Stimulated activated CD8-positive, alpha-beta memory T cell treated with anti-CD3 and anti-CD28 coated beads, Interleukin-12 subunit alpha, Interleukin-12 subunit beta, amount 100 ng/mL, for 1 hour (primary cell): Measurements from ENCODE around the gene PPP2R3B.
A peak's percentile ranks its signal among the peaks of the same experiment; 100 is the strongest.
"Not testable (repeated sequence)": the region's sequence is repeated elsewhere in the genome, so short reads cannot be mapped to it uniquely, and the experiment has no call there.

Experiments
- DNase-seq: peaks from one replicate; pipeline ENCODE4 v3.0.0-alpha.2; 2020; ENCODE audit warnings: low read depth

The PPP2R3B gene

DNA sequence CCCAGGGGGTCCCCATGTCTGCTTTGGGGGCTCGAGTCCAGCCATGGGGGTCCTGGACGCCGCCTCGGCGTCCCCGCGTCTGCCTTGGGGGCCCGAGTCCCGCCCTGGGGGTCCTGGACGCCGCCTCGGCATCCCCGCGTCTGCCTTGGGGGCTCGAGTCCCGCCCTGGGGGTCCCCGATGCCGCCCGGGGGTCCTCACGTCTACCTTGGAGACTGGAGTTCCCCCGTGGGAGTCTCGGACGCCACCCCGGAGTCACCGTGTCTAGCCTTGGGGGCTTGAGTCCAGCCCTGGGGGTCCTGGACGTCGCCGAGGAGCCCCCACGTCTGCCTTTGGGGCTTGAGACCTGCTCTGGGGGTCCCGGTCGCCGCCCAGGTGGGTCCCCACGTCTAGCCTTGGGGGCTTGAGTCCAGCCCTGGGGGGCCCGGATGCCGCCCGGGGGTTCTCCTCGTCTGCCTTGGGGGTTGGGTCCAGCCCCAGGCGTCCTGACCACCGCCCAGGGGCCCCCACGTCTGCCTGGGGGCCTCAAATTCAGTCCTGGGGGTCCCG, 67.1 kb downstream of the PPP2R3B start:
- DNase-seq, result no peak

DNA sequence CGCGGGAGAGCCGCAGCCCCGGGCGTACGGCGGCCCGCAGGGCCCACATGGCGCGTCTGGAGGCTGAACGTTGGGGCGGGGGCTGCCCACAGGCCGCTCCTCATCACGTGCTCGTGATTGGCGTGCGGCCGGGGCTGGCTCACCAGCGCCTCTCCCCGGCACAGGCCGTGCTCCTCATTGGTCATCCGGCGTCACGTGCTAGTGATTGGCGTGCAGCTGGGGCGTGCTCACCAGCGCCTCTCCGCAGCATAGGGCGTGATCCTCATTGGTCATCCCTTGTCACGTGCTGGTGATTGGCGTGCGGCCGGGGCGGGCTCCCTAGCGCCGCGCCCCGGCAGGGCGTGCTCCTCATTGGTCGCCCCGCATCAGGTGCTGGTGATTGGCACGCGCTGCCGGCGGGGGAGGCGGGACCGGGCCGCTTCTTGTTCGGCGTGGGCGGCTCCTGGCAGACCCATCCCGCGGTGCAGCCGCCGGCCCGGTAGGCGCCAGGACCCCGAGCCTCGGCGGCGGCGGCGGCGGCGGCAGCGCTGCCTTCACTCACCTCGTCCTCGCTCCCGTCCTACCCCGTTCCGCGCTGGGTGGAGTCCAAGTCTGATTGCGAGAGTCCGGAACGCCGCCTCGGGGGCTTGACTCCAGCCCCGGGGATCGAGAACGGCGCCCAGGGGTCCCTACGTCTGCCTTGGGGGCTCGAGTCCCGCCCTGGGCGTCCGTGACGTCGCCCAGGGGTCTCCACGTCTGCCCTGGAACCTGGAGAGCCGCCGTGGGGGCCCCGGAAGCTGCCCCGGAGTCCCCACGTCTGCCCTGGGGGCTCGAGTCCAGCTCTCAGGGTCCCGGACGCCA, 67.7 kb downstream of the PPP2R3B start, which contains the start of gene GTPBP6:
TSS of gene GTPBP6 (minus strand) at position 58 of the 840 bp plus-strand sequence. CDS start at position 49, 9 bp downstream.
- peak; percentile 97 for DNase-seq

DNA sequence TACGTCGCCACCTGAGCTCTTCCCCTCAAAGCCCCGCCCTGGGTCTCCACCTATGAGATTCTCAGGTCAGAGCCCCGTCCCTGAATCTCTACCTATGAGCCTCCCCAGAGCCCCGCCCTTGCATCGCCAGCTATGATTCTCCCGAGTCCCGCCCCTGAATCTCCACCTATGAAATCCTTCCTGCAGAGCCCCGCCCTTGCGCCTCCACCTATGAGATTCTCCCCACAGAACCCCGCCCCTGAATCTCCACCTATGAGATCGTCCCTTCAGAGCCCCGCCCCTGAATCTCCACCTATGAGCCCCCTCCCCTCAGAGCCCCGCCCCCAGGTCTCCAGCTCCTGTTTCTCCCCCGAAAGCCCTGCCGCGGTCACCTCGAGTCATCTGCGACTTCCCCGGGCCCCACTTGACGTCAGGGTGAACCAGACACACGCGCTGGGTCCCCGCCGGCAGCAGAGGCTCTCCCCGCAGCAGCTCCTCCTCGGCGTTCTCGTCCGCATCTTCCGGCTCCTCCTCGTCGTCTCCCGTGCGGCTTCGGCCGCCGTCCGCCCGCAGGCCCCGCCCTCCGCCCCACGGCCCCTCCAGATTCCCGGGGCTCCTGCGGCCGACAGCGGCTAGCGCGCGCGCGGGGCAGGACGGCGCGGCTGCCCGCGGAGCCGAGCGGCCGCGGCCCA, 68.5 kb downstream of the PPP2R3B start:
- DNase-seq, result peak; percentile 95

DNA sequence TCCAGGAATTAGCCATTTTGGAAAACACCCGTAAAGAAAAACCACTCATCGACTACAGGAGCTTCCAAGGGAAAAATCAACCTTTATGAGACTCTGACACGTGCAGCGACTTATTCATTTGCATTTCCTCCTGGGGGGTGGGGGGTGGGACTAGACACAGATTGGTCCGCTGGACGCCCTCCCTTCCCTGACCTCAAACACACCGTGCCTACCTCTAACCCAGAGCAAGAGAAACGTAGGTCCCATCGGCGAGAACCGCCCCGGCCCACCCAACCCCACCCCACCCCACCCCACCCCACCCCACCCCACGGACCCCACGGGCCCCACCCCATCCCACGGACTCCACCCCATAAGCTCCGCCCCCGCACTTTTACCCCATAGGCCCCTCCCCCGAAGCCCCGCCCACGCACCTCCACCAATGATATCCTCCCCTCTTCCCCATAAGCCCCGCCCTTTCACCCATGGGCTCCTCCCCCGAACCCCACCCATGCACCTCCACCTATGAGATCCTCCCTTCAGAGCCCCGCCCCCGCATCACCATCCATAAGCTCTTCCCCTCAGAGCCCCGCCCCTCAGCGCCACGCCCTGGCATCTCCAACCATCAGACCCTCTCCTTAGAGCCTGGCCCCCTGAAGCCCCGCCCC, 69.2 kb downstream of the PPP2R3B start:
- DNase-seq, result no peak

GRCh38 chrX:316351-317325, 70.1 kb downstream of the PPP2R3B start:
- no peak for DNase-seq

GRCh38 chrX:314781-315595, 71.7 kb downstream of the PPP2R3B start:
- DNase-seq, result no peak

DNA sequence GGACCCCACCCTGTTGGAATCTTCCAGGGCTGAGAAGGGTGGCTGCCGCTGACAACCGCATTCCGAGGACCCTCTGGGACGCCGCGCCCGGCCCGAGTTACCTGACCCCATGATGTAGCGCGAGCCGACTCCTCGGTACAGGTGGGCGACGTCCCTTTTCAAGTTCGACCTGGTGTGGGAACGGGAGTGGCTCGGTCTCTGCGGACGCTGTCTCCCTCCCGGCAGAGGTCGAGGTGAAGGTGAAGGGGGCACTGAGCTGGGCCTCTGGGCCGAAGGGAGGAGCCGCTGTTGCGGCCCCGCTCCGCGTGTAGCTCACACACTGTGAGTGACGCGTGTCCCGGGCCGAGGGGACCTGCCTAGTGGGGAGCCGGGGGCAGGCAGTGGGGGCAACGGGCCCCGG, 72.7 kb downstream of the PPP2R3B start:
- no peak for DNase-seq

- DNase-seq, result no peak
These were observed 73.2 kb downstream of the PPP2R3B start for GRCh38 chrX:313546-313945.

DNA sequence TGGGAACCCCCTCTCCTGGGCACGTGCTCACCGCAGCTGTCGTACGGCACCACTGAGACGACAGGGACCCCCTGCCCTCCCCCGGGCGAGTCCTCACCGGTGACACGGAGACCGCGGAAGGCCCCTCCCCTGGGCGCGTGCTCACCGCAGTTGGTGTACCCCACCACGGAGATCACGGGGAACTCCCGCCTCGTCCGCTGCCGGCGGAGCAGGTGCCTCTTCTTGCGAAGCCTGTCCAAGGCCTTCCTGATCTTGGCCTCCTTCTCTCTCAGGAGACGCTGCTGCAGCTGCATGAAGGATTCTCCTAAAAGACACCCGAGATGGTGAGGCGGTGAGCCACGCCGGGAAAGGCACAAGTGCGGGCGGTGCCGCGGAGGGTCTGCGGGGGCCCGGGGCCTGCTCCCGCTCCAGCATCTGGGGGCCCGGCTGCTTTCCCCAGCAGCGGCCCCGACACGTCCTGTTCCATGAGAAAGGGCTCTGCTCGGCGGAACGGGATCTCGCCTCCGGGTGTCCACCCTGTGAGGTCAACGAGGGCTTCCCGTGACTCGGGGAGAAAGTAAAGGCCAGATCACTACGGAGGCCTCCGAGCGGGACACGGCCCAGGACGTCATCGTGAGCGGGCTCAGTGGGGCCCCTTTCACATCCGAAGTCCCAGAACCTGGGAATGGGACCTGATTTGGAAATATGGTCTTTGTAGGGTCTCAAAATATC, 73.9 kb downstream of the PPP2R3B start:
- DNase-seq, result no peak

DNA sequence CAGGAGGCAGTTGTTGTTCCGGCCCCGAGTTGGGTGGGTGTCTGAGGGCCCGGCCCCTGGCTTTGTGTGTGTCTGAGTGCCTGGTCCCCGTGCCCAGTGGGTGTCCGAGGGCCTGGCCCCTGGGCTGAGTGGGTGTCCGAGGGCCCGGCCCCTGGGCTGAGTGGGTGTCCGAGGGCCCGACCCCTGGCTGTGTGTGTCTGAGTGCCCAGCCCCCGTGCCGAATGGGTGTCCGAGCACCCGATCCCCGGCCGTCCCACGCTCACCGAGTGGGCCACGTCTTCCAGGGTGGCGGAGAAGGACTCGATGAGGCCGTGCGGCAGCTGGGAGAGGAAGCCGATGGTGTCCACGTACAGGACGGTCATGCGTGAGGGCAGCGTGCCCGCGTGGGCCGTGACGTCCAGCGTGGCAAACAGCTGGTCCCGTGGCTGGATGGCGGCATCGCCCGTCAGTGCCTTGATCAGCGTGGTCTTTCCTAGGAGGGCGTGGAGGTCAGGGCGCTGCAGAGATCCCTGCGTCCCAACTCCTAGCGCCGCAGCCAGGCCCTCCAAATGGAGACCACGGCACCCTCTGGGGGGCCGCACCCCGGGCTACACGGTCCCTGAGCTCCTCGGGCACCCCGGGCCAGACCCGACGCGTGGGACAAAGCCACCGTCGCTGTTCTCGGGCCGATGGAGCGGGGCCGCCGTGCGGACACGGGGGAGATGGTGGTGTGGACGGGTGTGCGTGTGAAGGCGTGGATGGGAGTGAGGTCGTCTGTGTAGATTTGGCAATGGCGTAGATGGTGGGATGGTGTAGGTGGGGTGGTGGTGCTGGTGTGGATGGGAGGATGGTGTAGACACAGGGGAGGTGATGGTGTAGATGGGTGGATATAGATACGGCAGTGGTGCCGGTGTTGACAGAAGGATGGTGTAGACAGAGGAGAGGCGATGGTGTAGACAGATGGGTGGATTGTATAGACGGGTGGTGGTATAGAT, 75.3 kb downstream of the PPP2R3B start:
- DNase-seq, result no peak

GRCh38 chrX:310621-311155, 76.0 kb downstream of the PPP2R3B start:
- no peak for DNase-seq

DNA sequence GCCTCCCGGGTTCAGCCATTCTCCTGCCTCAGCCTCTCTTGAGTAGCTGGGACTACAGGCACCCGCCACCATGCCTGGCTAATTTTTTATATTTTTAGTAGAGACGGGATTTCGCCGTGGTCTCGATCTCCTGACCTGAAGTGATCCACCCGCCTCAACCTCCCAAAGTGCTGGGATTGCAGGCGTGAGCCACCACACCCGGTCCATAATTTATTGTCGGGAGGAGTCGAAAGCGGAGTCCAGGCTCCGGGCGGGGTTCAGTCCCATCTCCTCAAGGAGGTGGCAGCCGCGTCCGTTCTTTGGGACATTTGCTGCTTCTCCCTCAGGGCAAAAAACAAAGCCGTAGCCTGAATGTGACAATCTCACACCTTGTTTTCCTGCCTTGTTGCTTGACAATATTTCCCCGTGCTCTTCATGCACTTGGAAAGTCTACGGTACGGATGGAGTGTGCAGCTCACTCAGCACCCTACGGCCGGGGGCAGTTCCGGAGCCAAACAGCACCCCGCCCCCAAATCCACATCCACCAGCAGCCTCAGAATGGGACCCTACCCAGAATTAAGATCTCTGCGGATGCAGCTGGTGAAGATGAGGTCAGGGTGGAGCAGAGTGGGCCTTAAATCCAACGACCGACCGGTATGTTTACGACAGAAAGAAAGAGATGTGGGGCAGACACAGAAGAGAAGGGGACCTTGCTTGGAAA, 77.7 kb downstream of the PPP2R3B start:
- DNase-seq, result no peak

- no peak for DNase-seq
These were observed 79.2 kb downstream of the PPP2R3B start for GRCh38 chrX:307261-308111.

DNA sequence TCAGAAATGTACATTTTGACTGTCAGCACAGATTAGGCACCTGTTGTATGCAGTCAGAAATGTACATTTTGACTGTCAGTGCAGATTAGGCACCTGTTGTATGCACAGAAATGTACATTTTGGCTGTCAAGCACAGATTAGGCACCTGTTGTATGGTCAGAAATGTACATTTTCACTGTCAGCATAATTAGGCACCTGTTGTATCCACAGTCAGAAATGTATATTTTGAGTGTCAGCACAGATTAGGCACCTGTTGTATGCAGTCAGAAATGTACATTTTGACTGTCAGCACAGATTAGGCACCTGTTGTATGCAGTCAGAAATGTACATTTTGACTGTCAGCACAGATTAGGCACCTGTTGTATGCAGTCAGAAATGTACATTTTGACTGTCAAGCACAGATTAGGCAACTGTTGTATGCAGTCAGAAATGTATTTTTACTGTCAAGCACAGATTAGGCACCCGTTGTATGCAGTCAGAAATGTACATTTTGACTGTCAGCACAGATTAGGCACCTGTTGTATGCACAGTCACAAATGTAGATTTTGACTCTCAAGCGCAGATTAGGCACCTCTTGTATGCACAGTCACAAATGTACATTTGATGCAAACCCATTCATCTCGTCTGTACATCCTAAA, 80.0 kb downstream of the PPP2R3B start:
- DNase-seq, result not testable (repeated sequence)

GRCh38 chrX:305781-306613, 80.7 kb downstream of the PPP2R3B start:
- not testable (repeated sequence) for DNase-seq
